ENCODE results near the gene MRPL23.

MRPL23 gene

DNA sequence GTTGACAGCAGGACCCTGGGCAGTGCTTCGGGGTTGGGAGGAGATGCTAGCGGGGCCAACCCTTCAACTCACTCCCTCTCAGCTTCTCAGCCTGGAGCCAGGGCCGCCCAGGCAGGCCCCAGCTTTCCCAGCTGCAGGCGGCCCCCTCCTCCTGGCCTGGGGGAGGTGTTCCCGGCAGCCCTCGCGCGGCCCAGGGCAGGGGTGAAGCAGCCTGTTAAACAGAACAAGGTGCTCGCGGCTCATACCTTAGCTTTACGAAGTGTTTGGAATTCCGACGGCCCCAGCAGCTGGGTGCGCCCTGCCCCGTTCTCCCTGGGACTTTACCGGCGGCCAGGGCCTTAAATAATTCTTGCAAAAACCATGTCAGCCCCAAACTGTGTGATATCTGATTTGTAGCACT, 17.2 kb downstream of the MRPL23 start:
- no peak for DNase-seq (ENCODE audit: insufficient read length, low spot score)
- no peak for TF ChIP-seq POLR2AphosphoS5 (IDR thresholded peaks at IDR 0.05; ENCODE audit: low read depth, low read length)
- no peak for TF ChIP-seq POU2F2 (IDR thresholded peaks at IDR 0.05; ENCODE audit: low read depth, low read length)
- no peak for TF ChIP-seq TAF1 (IDR thresholded peaks at IDR 0.05; ENCODE audit: low read depth, low read length)
- TF ChIP-seq SPI1 (IDR thresholded peaks at IDR 0.05; ENCODE audit: low read depth, low read length) = no peak
- no peak for TF ChIP-seq PAX5 (IDR thresholded peaks at IDR 0.05; ENCODE audit: insufficient read depth, low read length, severe bottlenecking)
- no peak for TF ChIP-seq POLR2A (IDR thresholded peaks at IDR 0.05; ENCODE audit: low read depth, low read length)
- FAIRE-seq = no peak

DNA sequence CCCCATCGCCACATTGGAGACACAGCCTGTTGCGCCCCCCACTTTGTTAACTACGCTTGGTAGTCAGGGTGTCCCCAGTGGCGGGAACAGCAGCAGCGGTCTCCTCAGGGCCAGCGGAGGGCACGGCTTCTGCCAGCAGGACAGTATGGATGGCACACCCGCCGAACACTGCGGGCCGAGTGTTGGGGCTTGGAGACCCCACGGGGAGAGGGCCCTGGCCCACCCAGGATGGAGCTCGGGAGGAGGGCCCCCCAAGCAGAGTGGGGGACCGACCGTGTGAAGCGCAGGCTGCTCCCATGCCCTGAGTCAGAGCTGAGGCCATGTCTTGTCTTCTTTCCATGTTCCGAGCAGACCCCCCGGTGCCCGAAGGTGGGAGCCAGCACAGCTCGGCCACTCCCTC, 17.8 kb downstream of the MRPL23 start:
- TF ChIP-seq PAX5 (IDR thresholded peaks at IDR 0.05; ENCODE audit: insufficient read depth, low read length, severe bottlenecking) (no peak), TAF1 (IDR thresholded peaks at IDR 0.05; ENCODE audit: low read depth, low read length) (no peak), POLR2A (IDR thresholded peaks at IDR 0.05; ENCODE audit: low read depth, low read length) (no peak), POLR2AphosphoS5 (IDR thresholded peaks at IDR 0.05; ENCODE audit: low read depth, low read length) (no peak), POU2F2 (IDR thresholded peaks at IDR 0.05; ENCODE audit: low read depth, low read length) (no peak), SPI1 (IDR thresholded peaks at IDR 0.05; ENCODE audit: low read depth, low read length) (no peak)
- no peak for FAIRE-seq
- DNase-seq (ENCODE audit: insufficient read length, low spot score) = no peak

DNA sequence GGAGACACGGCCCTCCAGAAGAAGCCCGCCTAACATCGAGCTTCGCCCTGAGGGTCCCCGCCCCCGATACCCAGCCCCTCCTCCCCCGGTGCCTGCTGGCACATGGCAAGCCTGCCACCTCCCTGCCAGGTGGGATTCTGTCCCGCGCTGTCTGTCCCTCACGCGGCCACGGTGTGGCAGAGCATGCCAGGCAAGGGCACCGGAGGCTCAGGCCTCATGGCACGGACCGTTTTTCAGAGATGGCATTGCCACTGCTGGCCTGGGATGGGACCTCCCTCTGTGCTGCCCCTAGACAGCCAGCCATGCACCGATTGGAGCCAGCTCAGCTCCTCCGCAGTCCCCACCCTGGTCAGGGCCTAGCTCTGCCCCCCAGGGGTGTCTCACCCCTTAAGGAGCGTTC, 19.4 kb downstream of the MRPL23 start:
- TF ChIP-seq POLR2AphosphoS5 (IDR thresholded peaks at IDR 0.05; ENCODE audit: low read depth, low read length) (no peak), TAF1 (IDR thresholded peaks at IDR 0.05; ENCODE audit: low read depth, low read length) (no peak), PAX5 (IDR thresholded peaks at IDR 0.05; ENCODE audit: insufficient read depth, low read length, severe bottlenecking) (no peak), SPI1 (IDR thresholded peaks at IDR 0.05; ENCODE audit: low read depth, low read length) (no peak), POLR2A (IDR thresholded peaks at IDR 0.05; ENCODE audit: low read depth, low read length) (no peak), POU2F2 (IDR thresholded peaks at IDR 0.05; ENCODE audit: low read depth, low read length) (no peak)
- DNase-seq (ENCODE audit: insufficient read length, low spot score) = no peak
- no peak for FAIRE-seq

DNA sequence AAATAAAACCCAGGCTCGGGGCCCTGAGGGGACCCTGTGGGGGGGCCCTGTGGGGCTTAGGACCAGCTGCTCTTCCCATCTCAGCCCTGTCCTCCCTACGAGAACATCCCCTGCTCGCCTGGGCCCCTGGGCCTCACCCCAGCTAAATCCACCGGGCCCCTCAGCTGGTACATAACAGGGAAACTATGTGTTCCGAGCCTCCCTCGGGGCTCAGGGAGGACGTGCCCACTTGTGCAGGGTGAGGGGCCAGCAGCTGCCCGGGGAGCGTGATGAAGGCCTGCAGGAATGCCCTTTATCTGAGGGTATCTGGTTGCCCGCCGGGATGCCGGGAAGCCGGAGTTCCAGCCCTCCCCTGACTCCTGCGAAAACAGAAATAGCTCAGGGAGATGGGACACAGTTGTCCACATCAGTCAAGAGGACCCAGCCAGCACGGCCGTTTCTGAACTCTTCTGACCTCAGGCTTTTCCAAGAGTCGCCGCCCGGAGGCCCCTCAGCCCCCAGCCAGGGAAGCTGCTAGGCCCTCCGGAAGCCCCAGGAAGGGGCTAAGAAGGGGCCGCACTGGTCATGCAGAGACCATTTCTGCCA, 20.6 kb downstream of the MRPL23 start:
- no peak for FAIRE-seq
- TF ChIP-seq PAX5 (IDR thresholded peaks at IDR 0.05; ENCODE audit: insufficient read depth, low read length, severe bottlenecking) = no peak
- TF ChIP-seq POLR2AphosphoS5 (IDR thresholded peaks at IDR 0.05; ENCODE audit: low read depth, low read length) = no peak
- TF ChIP-seq SPI1 (IDR thresholded peaks at IDR 0.05; ENCODE audit: low read depth, low read length) = no peak
- no peak for TF ChIP-seq TAF1 (IDR thresholded peaks at IDR 0.05; ENCODE audit: low read depth, low read length)
- no peak for TF ChIP-seq POU2F2 (IDR thresholded peaks at IDR 0.05; ENCODE audit: low read depth, low read length)

DNA sequence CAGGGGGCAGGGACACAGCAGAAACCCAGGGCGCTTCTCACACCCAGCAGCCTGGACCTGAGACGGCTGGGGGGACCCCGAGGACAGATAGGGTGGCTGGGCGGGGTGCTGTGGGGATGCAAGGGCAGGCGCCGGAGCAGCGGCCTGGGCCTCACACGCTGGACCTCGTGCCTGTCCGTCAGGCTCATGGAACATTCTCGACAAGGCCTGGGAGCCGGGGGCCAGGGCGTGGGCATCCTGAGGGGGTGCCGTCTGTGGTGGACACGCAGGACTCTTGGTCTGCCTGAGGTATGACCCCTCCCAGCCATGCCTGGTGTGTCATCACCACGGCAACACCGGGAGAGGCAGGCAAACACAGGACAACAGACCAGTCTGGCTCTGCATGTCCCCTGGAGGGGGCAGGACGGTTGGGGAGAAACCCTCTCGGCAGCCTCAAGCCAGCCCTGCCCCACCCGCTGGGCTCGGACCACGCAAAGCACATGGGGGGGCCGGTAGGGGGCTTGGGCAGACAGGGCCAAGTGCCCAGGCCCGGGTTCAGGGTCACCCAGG, 21.4 kb downstream of the MRPL23 start:
- DNase-seq (ENCODE audit: insufficient read length, low spot score) = no peak
- no peak for FAIRE-seq
- TF ChIP-seq TAF1 (IDR thresholded peaks at IDR 0.05; ENCODE audit: low read depth, low read length) (no peak), PAX5 (IDR thresholded peaks at IDR 0.05; ENCODE audit: insufficient read depth, low read length, severe bottlenecking) (no peak), SPI1 (IDR thresholded peaks at IDR 0.05; ENCODE audit: low read depth, low read length) (no peak), POU2F2 (IDR thresholded peaks at IDR 0.05; ENCODE audit: low read depth, low read length) (no peak), POLR2A (IDR thresholded peaks at IDR 0.05; ENCODE audit: low read depth, low read length) (no peak), POLR2AphosphoS5 (IDR thresholded peaks at IDR 0.05; ENCODE audit: low read depth, low read length) (no peak)

More for the DNA sequence above, 20.6 kb downstream of the MRPL23 start:
- no peak for DNase-seq (ENCODE audit: insufficient read length, low spot score)

DNA sequence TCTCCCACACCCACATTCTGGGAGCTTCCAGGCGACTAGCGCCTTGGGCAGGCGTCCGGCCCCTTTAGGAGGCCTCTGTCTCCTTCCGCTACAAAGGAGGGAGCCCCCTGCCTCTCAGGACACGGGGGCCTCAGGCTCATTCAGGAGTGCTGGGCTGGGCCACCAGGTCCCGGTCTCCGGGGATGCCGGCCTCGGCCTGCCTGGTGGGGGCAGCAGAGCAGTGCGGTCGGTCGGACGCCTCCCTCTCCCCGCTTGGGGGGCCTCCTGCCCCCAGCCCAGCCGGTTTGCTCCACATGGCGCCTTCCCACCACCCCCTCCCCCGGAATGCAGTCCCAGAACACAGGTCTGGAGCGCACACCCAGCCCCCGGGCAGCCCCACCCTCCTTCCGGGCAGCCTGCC, 21.9 kb downstream of the MRPL23 start:
- FAIRE-seq (no peak), DNase-seq (ENCODE audit: insufficient read length, low spot score) (no peak)
- TF ChIP-seq SPI1 (IDR thresholded peaks at IDR 0.05; ENCODE audit: low read depth, low read length) (no peak), PAX5 (IDR thresholded peaks at IDR 0.05; ENCODE audit: insufficient read depth, low read length, severe bottlenecking) (no peak), TAF1 (IDR thresholded peaks at IDR 0.05; ENCODE audit: low read depth, low read length) (no peak), POU2F2 (IDR thresholded peaks at IDR 0.05; ENCODE audit: low read depth, low read length) (no peak), POLR2AphosphoS5 (IDR thresholded peaks at IDR 0.05; ENCODE audit: low read depth, low read length) (no peak), POLR2A (IDR thresholded peaks at IDR 0.05; ENCODE audit: low read depth, low read length) (no peak)

DNA sequence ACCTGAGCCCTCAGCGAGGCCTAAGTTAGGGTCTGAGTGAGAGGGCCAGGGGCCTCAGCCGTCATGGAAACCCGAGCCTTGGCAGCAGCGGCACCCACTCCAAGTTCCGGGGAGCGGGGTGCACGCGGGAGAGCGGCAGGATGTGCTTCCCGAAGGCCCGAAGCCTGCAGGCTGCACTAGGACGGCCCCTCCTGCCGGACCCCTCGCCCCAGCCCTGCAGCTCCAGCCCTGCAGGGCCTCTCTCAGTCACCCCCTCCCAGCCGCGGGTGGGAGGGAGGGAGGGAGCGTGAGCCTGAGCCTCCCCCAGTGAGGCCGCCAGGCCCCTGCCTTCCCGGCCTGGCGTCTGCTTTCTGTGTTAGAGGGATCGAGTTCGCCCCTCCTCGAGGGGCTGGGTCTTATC, 22.6 kb downstream of the MRPL23 start:
- no peak for FAIRE-seq
- DNase-seq (ENCODE audit: insufficient read length, low spot score) = no peak
- TF ChIP-seq POU2F2 (IDR thresholded peaks at IDR 0.05; ENCODE audit: low read depth, low read length) (no peak), POLR2A (IDR thresholded peaks at IDR 0.05; ENCODE audit: low read depth, low read length) (no peak), SPI1 (IDR thresholded peaks at IDR 0.05; ENCODE audit: low read depth, low read length) (no peak), TAF1 (IDR thresholded peaks at IDR 0.05; ENCODE audit: low read depth, low read length) (no peak), POLR2AphosphoS5 (IDR thresholded peaks at IDR 0.05; ENCODE audit: low read depth, low read length) (no peak), PAX5 (IDR thresholded peaks at IDR 0.05; ENCODE audit: insufficient read depth, low read length, severe bottlenecking) (no peak)

DNA sequence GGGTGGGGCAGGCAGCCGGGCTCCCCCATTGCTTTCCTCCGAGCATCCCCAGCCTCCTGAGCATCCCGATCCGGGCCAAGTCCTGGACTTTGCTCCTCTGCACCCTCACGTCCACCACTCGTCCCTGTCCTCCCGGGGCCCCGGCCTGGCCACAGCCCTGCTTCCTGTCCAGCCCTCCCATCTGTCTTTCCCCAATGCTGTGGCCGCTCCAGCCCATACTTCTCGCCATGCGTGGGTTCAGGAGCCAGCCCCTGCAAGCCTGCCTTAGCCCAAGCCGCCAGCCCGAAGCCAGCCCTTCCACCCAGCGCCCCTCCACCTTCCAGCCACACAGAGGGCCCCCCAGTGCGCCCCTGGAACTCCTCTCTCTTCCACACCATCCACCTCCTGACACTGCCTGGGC, 23.8 kb downstream of the MRPL23 start:
- no peak for FAIRE-seq
- TF ChIP-seq PAX5 (IDR thresholded peaks at IDR 0.05; ENCODE audit: insufficient read depth, low read length, severe bottlenecking) (no peak), POLR2A (IDR thresholded peaks at IDR 0.05; ENCODE audit: low read depth, low read length) (no peak), POLR2AphosphoS5 (IDR thresholded peaks at IDR 0.05; ENCODE audit: low read depth, low read length) (no peak), TAF1 (IDR thresholded peaks at IDR 0.05; ENCODE audit: low read depth, low read length) (no peak), POU2F2 (IDR thresholded peaks at IDR 0.05; ENCODE audit: low read depth, low read length) (no peak), SPI1 (IDR thresholded peaks at IDR 0.05; ENCODE audit: low read depth, low read length) (no peak)
- no peak for DNase-seq (ENCODE audit: insufficient read length, low spot score)

DNA sequence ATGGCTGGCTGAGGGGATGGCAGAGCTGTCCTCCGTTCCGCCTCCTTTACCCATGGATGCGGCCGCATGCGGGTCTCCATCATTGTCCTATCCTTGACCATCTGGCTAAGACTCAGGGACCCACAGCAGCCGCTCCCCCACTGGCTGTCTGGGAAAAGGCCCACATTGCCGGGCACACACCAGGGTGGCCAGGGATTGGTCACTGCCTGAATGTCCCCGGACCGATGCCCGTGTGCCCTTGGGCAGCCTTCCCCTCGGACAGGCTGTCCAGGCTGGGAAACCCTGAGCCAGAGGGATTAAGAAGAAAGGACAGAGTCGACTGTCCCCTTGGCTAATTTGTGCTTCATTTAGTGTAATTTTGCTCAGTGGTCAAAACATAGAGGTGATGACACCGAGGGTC, 28.1 kb downstream of the MRPL23 start:
- no peak for DNase-seq (ENCODE audit: insufficient read length, low spot score)
- FAIRE-seq = no peak
- TF ChIP-seq POLR2AphosphoS5 (IDR thresholded peaks at IDR 0.05; ENCODE audit: low read depth, low read length) (no peak), POLR2A (IDR thresholded peaks at IDR 0.05; ENCODE audit: low read depth, low read length) (no peak), PAX5 (IDR thresholded peaks at IDR 0.05; ENCODE audit: insufficient read depth, low read length, severe bottlenecking) (no peak), SPI1 (IDR thresholded peaks at IDR 0.05; ENCODE audit: low read depth, low read length) (no peak), POU2F2 (IDR thresholded peaks at IDR 0.05; ENCODE audit: low read depth, low read length) (no peak), TAF1 (IDR thresholded peaks at IDR 0.05; ENCODE audit: low read depth, low read length) (no peak)

Data from GM12891 (cell line).